Activated CD8-positive, alpha-beta memory T cell treated with anti-CD3 and anti-CD28 coated beads, Interleukin-2, amount 50 U/mL, for 48 hours (primary cell): ENCODE data around the gene MED6.

Experiments used
- DNase-seq: peaks from one replicate; pipeline ENCODE4 v3.0.0-alpha.2; 2020

The MED6 gene

GRCh38 chr14:70595443-70596185 lies 4.8 kb downstream of the MED6 start:
- no peak for DNase-seq

- no peak for DNase-seq
Measured at GRCh38 chr14:70594461-70594860, 6.0 kb downstream of the MED6 start.

- DNase-seq = no peak
Measured at GRCh38 chr14:70585231-70585630, 15.2 kb downstream of the MED6 start.

GRCh38 chr14:70576891-70577290 lies 23.6 kb downstream of the MED6 start:
- no peak for DNase-seq

GRCh38 chr14:70573050-70573449 lies 27.4 kb downstream of the MED6 start:
- DNase-seq = no peak

GRCh38 chr14:70571139-70571538 lies 29.3 kb downstream of the MED6 start:
- no peak for DNase-seq

GRCh38 chr14:70567791-70568190 lies 32.7 kb downstream of the MED6 start:
- DNase-seq = no peak

- no peak for DNase-seq
Measured at GRCh38 chr14:70563869-70564268, 36.6 kb downstream of the MED6 start.

- no peak for DNase-seq
Measured at GRCh38 chr14:70563417-70563816, 37.0 kb downstream of the MED6 start.

GRCh38 chr14:70558356-70558755 lies 42.1 kb downstream of the MED6 start:
- DNase-seq = no peak

GRCh38 chr14:70555890-70556289 lies 44.6 kb downstream of the MED6 start:
- no peak for DNase-seq

GRCh38 chr14:70538087-70538486 lies 62.4 kb downstream of the MED6 start:
- DNase-seq = no peak

- no peak for DNase-seq
Measured at GRCh38 chr14:70536830-70537229, 63.6 kb downstream of the MED6 start.

GRCh38 chr14:70534904-70535303 lies 65.6 kb downstream of the MED6 start, which contains the start of gene ADAM20:
Gene ADAM20 (minus strand): TSS chr14:70535004. CDS start chr14:70524757, 10,247 bp downstream.
- DNase-seq = no peak
